ENCODE measurements around the gene NLRP4. TPM values are rescaled to one million over a fixed set of nuclear protein-coding genes. Genes with fewer than 3 reads are reported as not detected.

The NLRP4 gene
- total and polyA plus RNA-seq, 2 of the 8 experiments (the other 6 are each of a cell fraction or from before 2014, with no cell fraction given), result not detected

- H2BK20ac ChIP-seq (ENCODE audit: low read length), result no peak overlapping the region
- H3K79me1 ChIP-seq (ENCODE audit: low read depth, low read length), result no peaks in the 10 kb centered on the region
- POLR2A ChIA-PET (ENCODE audit: partially characterized antibody), result no interaction called here
- no peak overlapping the region for H3K27ac ChIP-seq (ENCODE audit: low read depth, low read length)
- no peak overlapping the region for H3K23ac ChIP-seq (ENCODE audit: insufficient read length)
- H3K9me3 ChIP-seq (ENCODE audit: insufficient read depth in 2 of 2, low read depth in 1 of 2, low read length in 1 of 2), result peaks cover 69 to 86% of the 10 kb centered on the region in 2 experiments
- no peak overlapping the region for H3K14ac ChIP-seq (ENCODE audit: insufficient read length)
- H2BK12ac ChIP-seq (ENCODE audit: low read depth, low read length), result no peak overlapping the region
- no peak overlapping the region for H4K5ac ChIP-seq (ENCODE audit: insufficient read length, low read depth, low read length)
- no peak overlapping the region for H4K91ac ChIP-seq (replicated peaks; ENCODE audit: insufficient read length, low read length)
- H3K27me3 ChIP-seq (replicated peaks in 1 of 4; ENCODE audit: control insufficient read depth in 3 of 4, extremely low read depth in 1 of 4, insufficient read depth in 3 of 4, low read length in 3 of 4), result no peaks in the 10 kb centered on the region
- no peak overlapping the region for H2BK15ac ChIP-seq (ENCODE audit: low read length)
- peaks cover 0 to 3% (median 0%) of the 10 kb centered on the region in 4 experiments; a peak in 1 of 8 replicates for H3K36me3 ChIP-seq (ENCODE audit: control insufficient read depth in 2 of 4, insufficient read depth in 4 of 4, low read length in 3 of 4)
- no peak overlapping the region for H3K18ac ChIP-seq (ENCODE audit: extremely low read depth, low read length)
- DNase-seq (ENCODE audit: low read depth in 1 of 2, low spot score in 2 of 2), result no peak
- CTCF ChIA-PET (ENCODE audit: partially characterized antibody), result no interaction called here
- WGBS, 2 experiments (ENCODE audit: extremely low coverage in 1 of 2, insufficient coverage in 1 of 2, insufficient read length in 1 of 2, insufficient replicate concordance in 2 of 2, low coverage in 1 of 2, low lambda C conversion rate in 2 of 2, missing lambda C conversion rate in 1 of 2), result 72% methylated on average over 5 of the region's 5 CpGs; no CpG with 5 or more reads in 1 of the 2 experiments
- no peaks in the 10 kb centered on the region for H3K23me2 ChIP-seq (ENCODE audit: low read depth, low read length)
- H4K8ac ChIP-seq (ENCODE audit: extremely low read depth, insufficient read depth, low read length), result no peak overlapping the region
- no peak overlapping the region for H3K4me3 ChIP-seq (ENCODE audit: extremely low read depth in 1 of 4, insufficient read depth in 2 of 4, low read depth in 3 of 4, low read length in 4 of 4)
- H3K4me1 ChIP-seq (replicated peaks in 1 of 4; ENCODE audit: control insufficient read depth in 3 of 4, insufficient read depth in 4 of 4, low read length in 3 of 4), result no peaks in the 10 kb centered on the region
- no peaks in the 10 kb centered on the region for H4K20me1 ChIP-seq (replicated peaks in 1 of 2; ENCODE audit: control insufficient read depth in 1 of 2, insufficient read depth in 2 of 2, low read length in 2 of 2)
- H3K79me2 ChIP-seq (ENCODE audit: control insufficient read depth in 1 of 2, insufficient read depth in 2 of 2, low read length in 2 of 2), result no peaks in the 10 kb centered on the region
- no peak overlapping the region for H2AFZ ChIP-seq (ENCODE audit: low read length)
- H3K4me2 ChIP-seq (ENCODE audit: insufficient read depth in 1 of 2, low read depth in 2 of 2, low read length in 2 of 2), result no peak overlapping the region
- no peak overlapping the region for H3K56ac ChIP-seq (replicated peaks; ENCODE audit: insufficient read length, low read depth, low read length)
- FAIRE-seq, result no peak
- no peak overlapping the region for H2BK120ac ChIP-seq (replicated peaks; ENCODE audit: low read depth, low read length)
- H3K4ac ChIP-seq (replicated peaks; ENCODE audit: insufficient read length, low read depth, low read length), result no peak overlapping the region
- H2AK5ac ChIP-seq (ENCODE audit: low read depth, low read length), result no peak overlapping the region
- no peak overlapping the region for H3K9ac ChIP-seq (replicated peaks in 1 of 4; ENCODE audit: extremely low read depth in 1 of 4, low read depth in 3 of 4, low read length in 3 of 4)
- no peak overlapping the region for H2BK5ac ChIP-seq (ENCODE audit: low read depth, low read length)
- TF ChIP-seq CHD1 (IDR thresholded peaks at IDR 0.05; ENCODE audit: low read depth, low read length), result no peak
- TF ChIP-seq CBX8 (IDR thresholded peaks at IDR 0.05; ENCODE audit: borderline replicate concordance, low read depth, low read length), result no peak
- TF ChIP-seq CTBP2 (IDR thresholded peaks at IDR 0.05; ENCODE audit: borderline replicate concordance, insufficient read depth, insufficient read length, low read length), result no peak
- TF ChIP-seq EGR1 (IDR thresholded peaks at IDR 0.05; ENCODE audit: borderline replicate concordance, low read depth, low read length), result no peak
- no peak for TF ChIP-seq CHD2 (IDR thresholded peaks at IDR 0.05; ENCODE audit: low read length)
- no peak for TF ChIP-seq PHF8 (conservative IDR thresholded peaks at IDR 0.05; ENCODE audit: low read depth, low read length)
- TF ChIP-seq POLR2A (IDR thresholded peaks at IDR 0.05; ENCODE audit: control extremely low read depth in 1 of 2, low read depth in 2 of 2, low read length in 2 of 2), result no peak
- TF ChIP-seq E2F6 (IDR thresholded peaks at IDR 0.05), result no peak
- no peak for TF ChIP-seq SIN3A (conservative IDR thresholded peaks at IDR 0.05 in 1 of 2, IDR thresholded peaks at IDR 0.05 in 1 of 2; ENCODE audit: low read depth in 1 of 2, low read length in 2 of 2)
- TF ChIP-seq KDM1A (IDR thresholded peaks at IDR 0.05; ENCODE audit: borderline replicate concordance, low read length), result no peak
- TF ChIP-seq TBP (IDR thresholded peaks at IDR 0.05; ENCODE audit: low read depth, low read length), result no peak
- TF ChIP-seq TEAD4 (IDR thresholded peaks at IDR 0.05; ENCODE audit: low read depth, low read length), result no peak
- TF ChIP-seq TAF1 (IDR thresholded peaks at IDR 0.05; ENCODE audit: low read depth, low read length), result no peak
- TF ChIP-seq JUND (IDR thresholded peaks at IDR 0.05; ENCODE audit: low read length), result no peak
- TF ChIP-seq NRF1 (IDR thresholded peaks at IDR 0.05; ENCODE audit: low read depth, low read length), result no peak
Observed at GRCh38 chr19:55923556-55923955, 87.2 kb downstream of the NLRP4 start.

Data from H1 (cell line).